ENCODE results near the gene PI4K2B. TPM values are rescaled to one million over a fixed set of nuclear protein-coding genes. Genes with fewer than 3 reads are reported as not detected.
"Not testable (repeated sequence)": the region's sequence is repeated elsewhere in the genome, so short reads cannot be mapped to it uniquely, and the experiment has no call there.

The PI4K2B gene
- total RNA-seq, 8 experiments from 2014 or later: 3.5 to 15.9 (median 6.2) TPM

DNA sequence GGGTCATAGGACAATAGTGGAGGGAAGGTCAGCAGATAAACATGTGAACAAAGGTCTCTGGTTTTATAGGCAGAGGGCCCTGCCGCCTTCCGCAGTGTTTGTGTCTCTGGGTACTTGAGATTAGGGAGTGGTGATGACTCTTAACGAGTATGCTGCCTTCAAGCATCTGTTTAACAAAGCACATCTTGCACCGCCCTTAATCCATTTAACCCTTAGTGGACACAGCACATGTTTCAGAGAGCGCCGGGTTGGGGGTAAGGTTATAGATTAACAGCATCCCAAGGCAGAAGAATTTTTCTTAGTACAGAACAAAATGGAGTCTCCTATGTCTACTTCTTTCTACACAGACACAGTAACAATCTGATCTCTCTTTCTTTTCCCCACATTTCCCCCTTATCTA, 15.0 kb downstream of the PI4K2B start:
- 80 to 100% (median 90%) methylated on average over 2 of the region's 6 CpGs; no CpG with 5 or more reads in 5 of the 10 experiments for WGBS, 10 experiments
- H3K27ac ChIP-seq; in situ Hi-C loops (cut with MboI; ENCODE audit: low pct_unique_long_range_greater_than_20kb in 2 of 9, low sequenced_read_pairs in 9 of 9, unreplicated experiment in 9 of 9); H3K4me1 ChIP-seq (replicated peaks in 1 of 2); ATAC-seq (replicated peaks in 6 of 8); H3K4me3 ChIP-seq: not testable (repeated sequence)

DNA sequence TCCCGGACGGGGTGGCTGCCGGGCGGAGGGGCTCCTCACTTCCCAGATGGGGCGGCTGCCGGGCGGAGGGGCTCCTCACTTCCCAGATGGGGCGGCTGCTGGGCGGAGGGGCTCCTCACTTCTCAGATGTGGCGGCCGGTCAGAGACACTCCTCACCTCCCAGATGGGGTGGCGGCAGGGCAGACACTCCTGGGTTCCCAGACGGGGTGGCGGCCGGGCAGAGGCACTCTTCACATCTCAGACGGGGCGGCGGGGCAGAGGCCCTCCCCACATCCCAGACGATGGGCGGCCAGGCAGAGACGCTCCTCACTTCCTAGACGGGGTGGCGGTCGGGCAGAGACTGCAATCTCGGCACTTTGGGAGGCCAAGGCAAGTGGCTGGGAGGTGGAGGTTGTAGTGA, 15.7 kb downstream of the PI4K2B start:
- ATAC-seq (replicated peaks in 6 of 8); in situ Hi-C loops (cut with MboI; ENCODE audit: low pct_unique_long_range_greater_than_20kb in 2 of 9, low sequenced_read_pairs in 9 of 9, unreplicated experiment in 9 of 9): not testable (repeated sequence)
- WGBS, 10 experiments: no CpG with 5 or more reads among the region's 25 CpGs

DNA sequence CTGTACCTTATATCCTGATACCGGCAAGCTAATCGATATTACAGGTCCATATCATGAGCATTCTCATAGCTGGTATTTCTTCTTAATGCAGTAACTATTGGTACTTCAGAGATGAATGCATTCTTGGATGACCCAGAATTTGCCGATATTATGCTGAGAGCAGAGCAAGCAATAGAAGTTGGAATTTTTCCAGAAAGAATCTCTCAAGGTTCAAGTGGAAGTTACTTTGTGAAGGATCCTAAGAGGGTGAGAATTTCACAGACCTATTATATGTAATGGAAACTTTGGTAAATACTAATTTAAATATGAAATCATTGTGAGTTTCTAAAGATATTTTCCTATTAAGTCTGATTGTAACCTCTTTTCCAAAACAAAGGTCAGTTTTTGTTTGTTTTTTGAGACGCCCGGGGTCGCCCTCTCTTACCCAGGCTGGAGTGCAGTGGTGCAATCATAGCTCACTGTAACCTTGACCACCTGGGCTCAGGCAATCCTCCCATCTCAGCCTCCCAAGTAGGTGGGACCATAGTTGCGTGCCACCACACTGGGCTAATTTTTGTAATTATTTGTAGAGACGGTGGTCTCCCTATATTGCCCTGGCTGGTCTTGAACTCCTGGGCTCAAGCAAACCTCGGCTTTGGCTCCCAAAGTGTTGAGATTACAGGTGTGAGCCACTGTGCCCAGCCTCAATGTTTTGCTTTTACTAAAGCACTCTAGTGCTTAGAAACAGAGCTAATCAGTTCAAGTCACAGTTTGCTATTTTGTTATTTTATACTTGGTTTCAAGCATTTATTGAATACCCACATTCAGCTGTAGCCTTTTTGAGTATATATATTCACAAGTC, 18.6 kb downstream of the PI4K2B start:
- in situ Hi-C loops (cut with MboI; ENCODE audit: low pct_unique_long_range_greater_than_20kb in 2 of 9, low sequenced_read_pairs in 9 of 9, unreplicated experiment in 9 of 9): no loop called here
- no peaks in the 10 kb centered on the region for H3K4me1 ChIP-seq (replicated peaks in 1 of 2)
- 0 to 100% (median 71%) methylated on average over 1 to 7 of the region's 9 CpGs for WGBS, 10 experiments
- no peak overlapping the region for H3K27ac ChIP-seq
- ATAC-seq (replicated peaks in 6 of 8): no peak
- no peak overlapping the region for H3K4me3 ChIP-seq

More for the DNA sequence above, 15.7 kb downstream of the PI4K2B start:
- not testable (repeated sequence) for H3K4me1 ChIP-seq (replicated peaks in 1 of 2); H3K27ac ChIP-seq; H3K4me3 ChIP-seq

DNA sequence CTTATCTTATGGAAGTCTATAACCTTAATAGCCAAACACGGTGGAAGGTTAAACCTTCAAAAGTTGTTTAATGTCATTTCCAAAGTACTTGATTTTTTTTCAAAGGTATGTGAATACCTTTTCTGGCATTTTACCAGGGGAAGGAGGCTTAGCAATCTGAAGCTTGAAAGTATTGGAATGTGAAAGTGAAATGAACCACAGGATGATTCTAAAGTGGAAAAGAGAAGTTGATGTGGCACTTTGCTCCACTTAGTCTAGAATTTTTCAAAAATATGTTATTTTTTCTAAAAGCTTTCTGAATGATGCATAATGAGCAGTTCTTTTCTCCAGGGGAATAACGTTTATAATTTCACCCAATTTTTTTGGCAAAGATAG, 19.2 kb downstream of the PI4K2B start:
- in situ Hi-C loops (cut with MboI; ENCODE audit: low pct_unique_long_range_greater_than_20kb in 2 of 9, low sequenced_read_pairs in 9 of 9, unreplicated experiment in 9 of 9): no loop called here
- 25 to 100% (median 85%) methylated on average over 1 to 2 of the region's 2 CpGs for WGBS, 10 experiments
- no peak for ATAC-seq (replicated peaks in 6 of 8)
- Histone ChIP-seq H3K4me3 (no peak overlapping the region), H3K4me1 (replicated peaks in 1 of 2) (no peaks in the 10 kb centered on the region), H3K27ac (no peak overlapping the region)

DNA sequence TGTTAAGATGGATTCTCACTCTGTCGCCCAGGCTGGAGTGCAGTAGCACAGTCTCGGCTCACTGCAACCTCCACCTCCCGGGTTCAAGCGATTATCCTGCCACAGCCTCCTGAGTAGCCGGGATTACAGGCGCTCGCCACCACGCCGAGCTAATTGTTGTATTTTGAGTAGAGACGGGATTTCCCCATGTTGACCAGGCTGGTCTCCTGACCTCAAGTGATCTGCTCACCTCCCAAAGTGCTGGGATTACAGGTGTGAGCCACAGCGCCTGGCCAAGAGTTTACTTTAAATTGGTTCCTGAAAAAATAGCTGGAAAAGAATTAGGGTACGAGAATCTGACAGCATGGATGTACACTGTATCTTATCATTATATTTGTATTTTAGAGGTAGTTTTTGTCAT, 20.0 kb downstream of the PI4K2B start:
- H3K4me3 ChIP-seq; in situ Hi-C loops (cut with MboI; ENCODE audit: low pct_unique_long_range_greater_than_20kb in 2 of 9, low sequenced_read_pairs in 9 of 9, unreplicated experiment in 9 of 9); H3K27ac ChIP-seq; ATAC-seq (replicated peaks in 6 of 8); H3K4me1 ChIP-seq (replicated peaks in 1 of 2): not testable (repeated sequence)
- 67 to 100% (median 94%) methylated on average over 1 to 12 of the region's 12 CpGs for WGBS, 10 experiments

DNA sequence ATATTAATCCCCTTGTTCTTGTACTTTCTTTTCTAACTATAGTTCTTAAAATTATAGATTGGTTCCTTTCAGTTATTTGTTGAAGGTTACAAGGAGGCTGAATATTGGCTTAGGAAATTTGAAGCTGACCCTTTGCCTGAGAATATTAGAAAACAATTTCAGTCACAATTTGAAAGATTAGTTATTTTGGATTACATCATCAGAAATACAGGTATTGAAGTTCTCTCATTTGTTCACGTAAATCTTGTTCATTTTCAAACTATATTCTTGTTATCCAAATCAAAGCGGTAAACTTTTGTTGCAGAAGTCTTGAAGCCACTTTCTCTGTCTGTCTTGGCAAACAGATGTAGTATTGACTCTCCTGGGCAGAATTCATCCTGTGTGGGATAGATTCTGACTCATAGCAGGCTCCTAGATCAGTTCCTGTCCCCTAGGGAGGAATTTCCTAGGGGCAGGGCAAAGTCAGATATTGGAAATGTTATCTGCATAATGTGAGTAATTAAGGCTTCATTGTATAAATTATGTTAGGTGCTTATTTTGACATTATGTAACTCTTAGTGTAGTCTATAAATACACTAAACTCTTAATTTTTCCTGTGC, 25.2 kb downstream of the PI4K2B start:
- ATAC-seq (replicated peaks in 6 of 8): peak in 4 of 8 experiments; percentile 36 to 79 (median 61)

DNA sequence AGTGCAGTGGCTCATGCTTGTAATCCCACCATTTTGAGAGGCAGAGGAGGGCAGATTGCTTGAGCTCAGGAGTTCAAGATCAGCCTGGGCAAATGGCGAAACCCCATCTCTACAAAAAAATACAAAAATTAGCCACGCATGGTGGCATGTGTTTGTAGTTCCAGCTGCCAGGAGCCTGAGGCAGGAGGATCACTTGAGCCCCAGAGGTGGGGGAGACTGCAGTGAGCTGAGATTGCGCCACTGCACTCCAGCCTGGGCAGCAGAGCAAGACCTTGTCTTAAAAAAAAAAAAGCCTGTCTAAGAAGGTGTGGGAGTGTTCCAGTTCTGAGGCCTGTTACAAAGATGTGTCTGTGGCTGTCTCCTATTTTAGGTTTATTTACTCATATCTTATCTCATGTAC, 38.0 kb downstream of the PI4K2B start:
- no peak for ATAC-seq (replicated peaks in 6 of 8)
- in situ Hi-C loops (cut with MboI; ENCODE audit: low pct_unique_long_range_greater_than_20kb in 2 of 9, low sequenced_read_pairs in 9 of 9, unreplicated experiment in 9 of 9): no loop called here
- Histone ChIP-seq H3K4me1 (replicated peaks in 1 of 2) (no peaks in the 10 kb centered on the region), H3K4me3 (no peak overlapping the region), H3K27ac (no peak overlapping the region)
- WGBS, 10 experiments: 67 to 100% (median 100%) methylated on average over 1 to 3 of the region's 3 CpGs; no CpG with 5 or more reads in 3 of the 10 experiments

More for the DNA sequence above, 25.2 kb downstream of the PI4K2B start:
- in situ Hi-C loops (cut with MboI; ENCODE audit: low pct_unique_long_range_greater_than_20kb in 2 of 9, low sequenced_read_pairs in 9 of 9, unreplicated experiment in 9 of 9): no loop called here
- H3K4me1 ChIP-seq (replicated peaks in 1 of 2): no peaks in the 10 kb centered on the region
- H3K4me3 ChIP-seq: no peak overlapping the region
- WGBS, 10 experiments: 84 to 100% (median 100%) methylated on average over 1 to 2 of the region's 2 CpGs; no CpG with 5 or more reads in 1 of the 10 experiments
- H3K27ac ChIP-seq: no peak overlapping the region

DNA sequence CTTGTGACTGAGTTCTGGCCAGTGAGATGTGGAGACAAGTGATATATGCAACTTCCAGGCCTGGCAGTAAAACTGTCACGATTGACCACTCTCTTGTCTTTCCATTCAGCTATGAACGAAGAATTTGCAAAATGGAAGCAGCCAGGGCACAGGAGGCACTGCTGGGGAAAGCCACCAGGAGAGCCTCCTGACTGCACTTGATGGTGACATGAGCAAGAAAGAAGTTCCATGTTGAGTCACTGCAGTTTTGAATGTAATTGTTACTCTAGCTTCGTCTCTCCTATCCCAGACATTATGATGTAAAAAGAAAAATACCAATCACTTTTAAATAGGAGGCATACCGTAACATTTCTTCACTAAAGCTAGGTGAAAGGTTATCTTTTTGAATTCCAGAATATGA, 46.4 kb downstream of the PI4K2B start:
- Histone ChIP-seq H3K27ac (no peak overlapping the region), H3K4me1 (replicated peaks in 1 of 2) (no peaks in the 10 kb centered on the region), H3K4me3 (no peak overlapping the region)
- in situ Hi-C loops (cut with MboI; ENCODE audit: low pct_unique_long_range_greater_than_20kb in 2 of 9, low sequenced_read_pairs in 9 of 9, unreplicated experiment in 9 of 9): no loop called here
- 61 to 100% (median 80%) methylated on average over 1 to 4 of the region's 4 CpGs; no CpG with 5 or more reads in 1 of the 10 experiments for WGBS, 10 experiments
- no peak for ATAC-seq (replicated peaks in 6 of 8)

DNA sequence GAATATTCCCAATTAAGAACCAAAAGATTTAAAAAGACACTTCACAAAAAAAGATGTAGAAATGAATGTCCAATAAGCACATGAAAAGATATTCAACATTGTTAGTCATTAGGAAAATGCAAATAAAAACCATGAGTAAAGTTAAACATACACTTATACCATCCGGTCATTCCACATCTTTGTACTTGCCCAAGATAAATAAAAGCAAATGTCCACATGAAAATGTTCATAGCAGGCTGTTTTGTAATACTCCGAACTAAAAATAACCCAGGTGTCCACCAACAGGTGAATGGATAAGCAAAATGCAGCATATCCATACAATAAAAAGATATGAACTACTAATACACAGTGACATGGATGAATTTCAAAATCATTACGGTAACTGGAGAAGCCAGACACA, 50.1 kb downstream of the PI4K2B start:
- H3K4me3 ChIP-seq: no peak overlapping the region
- WGBS, 10 experiments: 65 to 100% (median 85%) methylated on average over 1 to 3 of the region's 3 CpGs
- no peaks in the 10 kb centered on the region for H3K4me1 ChIP-seq (replicated peaks in 1 of 2)
- H3K27ac ChIP-seq: no peak overlapping the region
- no peak for ATAC-seq (replicated peaks in 6 of 8)
- in situ Hi-C loops (cut with MboI; ENCODE audit: low pct_unique_long_range_greater_than_20kb in 2 of 9, low sequenced_read_pairs in 9 of 9, unreplicated experiment in 9 of 9): no loop called here

DNA sequence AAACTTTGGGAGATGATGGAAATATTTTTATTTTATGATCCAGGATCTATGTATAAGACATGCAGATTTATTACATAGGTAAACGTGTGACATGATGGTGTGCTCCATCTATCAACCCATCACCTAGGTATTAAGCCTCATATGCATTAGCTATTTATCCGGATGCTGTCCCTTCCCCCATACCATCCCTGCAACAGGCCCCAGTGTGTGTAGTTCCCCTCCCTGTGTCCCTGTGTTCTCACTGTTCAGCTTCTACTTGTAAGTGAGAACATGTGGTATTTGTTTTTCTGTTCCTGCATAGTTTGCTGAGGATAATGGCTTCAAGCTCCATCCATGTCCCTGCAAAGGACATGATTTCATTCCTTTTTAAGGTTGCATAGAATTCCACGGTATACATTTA, 50.6 kb downstream of the PI4K2B start:
- in situ Hi-C loops (cut with MboI; ENCODE audit: low pct_unique_long_range_greater_than_20kb in 2 of 9, low sequenced_read_pairs in 9 of 9, unreplicated experiment in 9 of 9): no loop called here
- H3K27ac ChIP-seq: no peak overlapping the region
- ATAC-seq (replicated peaks in 6 of 8): no peak
- no peaks in the 10 kb centered on the region for H3K4me1 ChIP-seq (replicated peaks in 1 of 2)
- WGBS, 10 experiments: 58 to 100% (median 87%) methylated on average over 1 to 3 of the region's 3 CpGs; no CpG with 5 or more reads in 3 of the 10 experiments
- no peak overlapping the region for H3K4me3 ChIP-seq

DNA sequence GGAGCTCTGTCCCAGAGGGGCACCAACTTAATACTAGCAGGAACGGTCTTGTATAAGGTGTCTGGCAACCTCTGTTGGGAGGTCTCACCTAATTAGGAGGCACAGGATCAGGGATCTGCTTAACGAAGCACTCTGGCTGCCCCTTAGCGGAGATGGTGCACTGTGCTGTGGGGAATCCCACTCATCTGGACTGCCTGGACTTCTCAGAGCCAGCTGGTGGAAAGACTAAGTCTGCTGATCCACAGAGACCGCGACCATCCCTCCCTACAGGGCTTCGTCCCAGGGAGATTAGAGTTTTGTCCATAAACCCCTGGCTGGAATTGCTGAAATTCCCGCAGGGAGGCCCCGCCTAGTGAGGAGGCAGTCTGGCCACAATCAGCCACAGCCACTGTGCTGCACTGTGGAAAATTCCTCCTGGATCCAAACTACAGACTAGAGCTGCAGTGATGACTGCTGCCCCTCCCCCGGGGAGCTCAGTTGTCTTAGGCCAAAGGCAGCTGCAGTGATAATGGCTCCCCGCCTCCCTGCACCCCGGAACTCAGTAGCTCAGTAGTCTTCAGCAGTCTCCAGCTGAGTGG, 56.7 kb downstream of the PI4K2B start:
- 20 to 100% (median 80%) methylated on average over 1 to 4 of the region's 11 CpGs; no CpG with 5 or more reads in 3 of the 10 experiments for WGBS, 10 experiments
- in situ Hi-C loops (cut with MboI; ENCODE audit: low pct_unique_long_range_greater_than_20kb in 2 of 9, low sequenced_read_pairs in 9 of 9, unreplicated experiment in 9 of 9): no loop called here
- Histone ChIP-seq H3K27ac (no peak overlapping the region), H3K4me1 (replicated peaks in 1 of 2) (no peaks in the 10 kb centered on the region), H3K4me3 (no peak overlapping the region)
- no peak for ATAC-seq (replicated peaks in 6 of 8)

DNA sequence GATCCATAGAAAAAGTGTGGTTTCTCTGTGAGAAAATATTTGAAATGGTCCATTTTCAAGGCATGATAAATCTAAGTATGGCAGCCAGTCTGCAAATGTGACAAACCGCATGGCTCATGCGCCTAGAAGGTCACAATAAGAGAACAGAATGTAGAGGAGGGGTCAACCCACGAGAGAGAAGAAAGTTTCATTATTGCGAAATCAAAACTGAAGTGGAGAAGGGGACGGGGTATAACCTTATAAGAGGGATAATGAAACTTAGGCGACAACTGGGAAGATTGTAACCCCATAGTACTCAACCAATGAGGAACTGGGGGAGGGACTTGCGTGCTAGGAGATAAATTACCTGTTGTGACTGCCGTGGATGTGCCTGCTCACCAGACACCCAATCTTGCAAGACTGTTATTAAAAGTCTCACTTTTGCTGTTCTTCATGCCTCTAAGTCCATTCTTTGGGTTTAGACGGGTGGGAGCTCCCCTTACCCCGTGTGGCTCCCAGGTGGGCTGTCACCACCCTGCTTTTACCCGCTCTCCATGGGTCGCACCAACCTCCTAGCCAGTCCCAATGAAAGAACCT, 57.4 kb downstream of the PI4K2B start:
- H3K4me1 ChIP-seq (replicated peaks in 1 of 2): no peaks in the 10 kb centered on the region
- ATAC-seq (replicated peaks in 6 of 8): no peak
- WGBS, 10 experiments: 80 to 100% (median 90%) methylated on average over 1 to 9 of the region's 12 CpGs
- in situ Hi-C loops (cut with MboI; ENCODE audit: low pct_unique_long_range_greater_than_20kb in 2 of 9, low sequenced_read_pairs in 9 of 9, unreplicated experiment in 9 of 9): no loop called here
- H3K27ac ChIP-seq: no peak overlapping the region
- no peak overlapping the region for H3K4me3 ChIP-seq

DNA sequence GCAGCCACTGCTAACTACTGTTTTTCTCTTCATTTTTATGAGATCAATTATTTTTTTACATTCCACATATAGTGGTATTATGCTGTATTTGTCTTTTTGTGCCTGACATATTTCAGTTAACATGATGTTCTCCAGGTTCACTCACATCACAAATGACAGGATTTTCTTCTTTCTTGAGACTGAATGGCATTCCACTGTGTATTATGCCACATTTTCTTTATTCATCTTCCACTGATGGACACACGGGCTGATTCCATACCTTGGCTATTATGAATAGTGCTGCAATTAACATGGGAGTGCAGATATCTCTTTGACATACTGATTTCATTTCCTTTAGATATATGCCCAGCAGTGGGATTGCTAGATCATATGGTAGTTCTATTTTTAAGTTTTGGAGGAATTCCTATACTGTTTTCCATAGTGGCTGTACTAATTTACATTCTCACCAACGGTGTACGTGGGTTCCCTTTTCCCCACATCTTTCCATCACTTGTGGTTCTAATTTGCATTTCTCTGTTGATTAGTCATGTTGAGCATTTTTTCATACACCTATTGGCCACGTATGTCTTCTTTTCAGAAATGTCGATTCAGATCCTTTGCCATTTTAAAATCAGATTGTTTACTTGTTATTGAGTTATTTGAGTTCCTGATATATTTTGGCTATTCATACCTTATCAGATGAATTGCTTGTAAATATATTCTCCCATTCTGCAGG, 63.9 kb downstream of the PI4K2B start:
- H3K4me3 ChIP-seq: no peak overlapping the region
- H3K4me1 ChIP-seq (replicated peaks in 1 of 2): no peaks in the 10 kb centered on the region
- no peak overlapping the region for H3K27ac ChIP-seq
- in situ Hi-C loops (cut with MboI; ENCODE audit: low pct_unique_long_range_greater_than_20kb in 2 of 9, low sequenced_read_pairs in 9 of 9, unreplicated experiment in 9 of 9): no loop called here
- 55 to 91% (median 82%) methylated on average over 2 to 5 of the region's 5 CpGs; no CpG with 5 or more reads in 1 of the 10 experiments for WGBS, 10 experiments
- no peak for ATAC-seq (replicated peaks in 6 of 8)

Data from motor neuron (in vitro differentiated cells).